ENCODE measurements around the gene AMH. TPM values are rescaled to one million over a fixed set of nuclear protein-coding genes. Genes with fewer than 3 reads are reported as not detected.

AMH gene
- total and polyA plus RNA-seq, 2 of the 4 experiments (the other 2 are of a cell fraction) = 0.86 TPM; not detected in 1

GRCh38 chr19:2234996-2235380, 14.1 kb upstream of the AMH start:
- peak overlapping the region; percentile 96 for H3K4me2 ChIP-seq (ENCODE audit: low read depth, low read length)
- no peak for DNase-seq
- H3K27me3 ChIP-seq (ENCODE audit: control insufficient read depth, insufficient read depth, low read length) = no peaks in the 10 kb centered on the region
- H3K27ac ChIP-seq (ENCODE audit: insufficient read depth, low read length) = peak overlapping the region; percentile 73; the same call in 1 of the 2 replicates
- H2AFZ ChIP-seq (replicated peaks; ENCODE audit: low read length, poor library complexity) = no peak overlapping the region
- H3K36me3 ChIP-seq (ENCODE audit: control insufficient read depth, insufficient read depth, low read length) = peaks cover 33% of the 10 kb centered on the region
- in situ Hi-C loops (cut with MboI; ENCODE audit: low sequenced_read_pairs) (no loop called here), dilution Hi-C loops (cut with HindIII; ENCODE audit: low sequenced_read_pairs, unreplicated experiment) (no loop called here), intact Hi-C loops (cut with micrococcal nuclease) (loop anchor here (1.0 to 5.0 kb wide), 2 partner anchors 49 to 377 kb away; no protein-coding TSS in a partner anchor)
- no peak overlapping the region for H2BK5ac ChIP-seq (ENCODE audit: low read depth, low read length, poor library complexity, severe bottlenecking)
- peaks cover 0 to 60% of the 10 kb centered on the region in 2 experiments; a peak in 3 of 4 replicates for H3K79me1 ChIP-seq (ENCODE audit: low read depth in 1 of 2, low read length in 2 of 2)
- H2AK5ac ChIP-seq (ENCODE audit: low read depth, low read length) = peak overlapping the region; percentile 86
- peak overlapping the region; percentile 68 for H3K14ac ChIP-seq (replicated peaks; ENCODE audit: low read depth, low read length)
- CTCF ChIA-PET = interaction anchor here (1.0 kb wide), 1 partner anchor 83 kb away, joined by 4 read pairs; the partner anchor contains the start of gene AP3D1
- POLR2A ChIA-PET (ENCODE audit: unreplicated experiment) = no interaction called here
- H4K5ac ChIP-seq (ENCODE audit: low read depth, low read length) = no peak overlapping the region
- H3K4me1 ChIP-seq (ENCODE audit: control insufficient read depth, insufficient read depth, low read length) = peaks cover 12% of the 10 kb centered on the region
- peak overlapping the region; percentile 67 for H3K4me3 ChIP-seq (ENCODE audit: insufficient read depth, low read depth, low read length)
- peak overlapping the region; percentile 75 for H3K9ac ChIP-seq (ENCODE audit: low read depth, low read length)
- H2AK9ac ChIP-seq (replicated peaks; ENCODE audit: low read depth, low read length, poor library complexity) = peak overlapping the region; percentile 90
- WGBS, 2 experiments (ENCODE audit: extremely low coverage in 2 of 2, insufficient read length in 1 of 2) = no CpG with 5 or more reads among the region's 6 CpGs
- TF ChIP-seq CTCF (conservative IDR thresholded peaks at IDR 0.05; ENCODE audit: low read depth, low read length) = no peak
- TF ChIP-seq SMC3 (IDR thresholded peaks at IDR 0.05; ENCODE audit: low read depth, low read length) = no peak
- no peak for TF ChIP-seq RFX5 (IDR thresholded peaks at IDR 0.05; ENCODE audit: low read depth, low read length)
- no peak for TF ChIP-seq POLR2A (IDR thresholded peaks at IDR 0.05; ENCODE audit: low read depth, low read length)
- no peak for TF ChIP-seq BHLHE40 (IDR thresholded peaks at IDR 0.05; ENCODE audit: low read depth, low read length)
- no peak for TF ChIP-seq MXI1 (IDR thresholded peaks at IDR 0.05; ENCODE audit: borderline replicate concordance, low read depth, low read length)
- no peak for TF ChIP-seq CHD1 (IDR thresholded peaks at IDR 0.05; ENCODE audit: low read depth, low read length)
- no peak for TF ChIP-seq CEBPB (IDR thresholded peaks at IDR 0.05; ENCODE audit: low read depth, low read length)
- no peak for TF ChIP-seq RAD21 (IDR thresholded peaks at IDR 0.05; ENCODE audit: low read length)
- TF ChIP-seq ELK1 (IDR thresholded peaks at IDR 0.05; ENCODE audit: borderline replicate concordance, low read depth, low read length) = no peak
- no peak for TF ChIP-seq MAZ (IDR thresholded peaks at IDR 0.05; ENCODE audit: borderline replicate concordance, low read depth, low read length)
- TF ChIP-seq FOS (IDR thresholded peaks at IDR 0.05; ENCODE audit: low read depth, low read length) = no peak
- no peak for TF ChIP-seq USF2 (IDR thresholded peaks at IDR 0.05; ENCODE audit: low read depth, low read length)
- no peak for TF ChIP-seq RCOR1 (IDR thresholded peaks at IDR 0.05; ENCODE audit: insufficient replicate concordance, low read length)
- no peak for TF ChIP-seq MAFK (IDR thresholded peaks at IDR 0.05; ENCODE audit: low read depth, low read length)
- TF ChIP-seq NFE2L2 (IDR thresholded peaks at IDR 0.05; ENCODE audit: low read depth, low read length) = no peak
- H3K4ac ChIP-seq (ENCODE audit: low read depth, low read length) = peak overlapping the region; percentile 78
- H4K91ac ChIP-seq (ENCODE audit: insufficient read depth, low read depth, low read length) = peak overlapping the region; percentile 24
- no peak overlapping the region for H3K18ac ChIP-seq (ENCODE audit: low read depth, low read length)
- H2BK120ac ChIP-seq (ENCODE audit: low read depth, low read length) = no peak overlapping the region
- H3K9me1 ChIP-seq (ENCODE audit: insufficient read depth, low read length) = peaks cover 6% of the 10 kb centered on the region
- H3K56ac ChIP-seq (ENCODE audit: extremely low read depth, insufficient read depth, low read length) = no peak overlapping the region
- peak overlapping the region; percentile 87 for H3K23ac ChIP-seq (ENCODE audit: low read depth, low read length)
- H4K20me1 ChIP-seq (ENCODE audit: insufficient read depth, low read length) = peaks cover 40% of the 10 kb centered on the region
- BruUV-seq (replicated peaks) = no TSS peak
- no peak overlapping the region for H2BK15ac ChIP-seq (ENCODE audit: low read depth, low read length)
- H2BK20ac ChIP-seq (ENCODE audit: low read depth, low read length) = no peak overlapping the region
- H4K8ac ChIP-seq (ENCODE audit: low read depth in 2 of 2, low read length in 2 of 2) = peak overlapping the region; percentile 55 to 60; a peak in 1 of 4 replicates
- no peaks in the 10 kb centered on the region for H3K9me3 ChIP-seq (ENCODE audit: control insufficient read depth, insufficient read depth, low read length)
- ATAC-seq (ENCODE audit: low read depth) = no peak

Data from IMR-90 (cell line).